ENCODE data around the gene PCDHGC5. TPM values are rescaled to one million over a fixed set of nuclear protein-coding genes. Genes with fewer than 3 reads are reported as not detected.

PCDHGC5 gene
- total RNA-seq, 3 donors from 2014 or later (not counting 1 experiment from before 2014, with no cell fraction given) = 0.31 to 0.97 (median 0.50) TPM

DNA sequence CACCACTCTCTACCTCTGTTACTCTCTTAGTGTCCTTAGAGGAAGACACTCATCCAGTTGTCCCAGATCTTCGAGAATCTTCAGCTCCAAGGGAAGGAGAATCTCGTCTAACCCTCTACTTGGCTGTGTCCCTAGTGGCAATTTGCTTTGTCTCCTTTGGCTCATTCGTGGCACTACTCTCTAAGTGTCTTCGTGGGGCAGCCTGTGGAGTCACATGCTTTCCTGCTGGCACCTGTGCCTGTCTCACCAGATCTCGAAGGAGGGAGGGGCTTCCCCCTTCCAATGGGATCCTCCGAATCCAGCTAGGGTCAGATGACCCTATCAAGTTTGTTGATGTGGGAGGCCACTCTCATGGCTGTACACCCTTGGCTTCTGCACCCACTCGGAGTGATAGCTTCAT is 1.8 kb upstream of the PCDHGC5 start:
- Histone ChIP-seq H3K36me3 (ENCODE audit: control insufficient read depth, insufficient read depth, low read length) (no peaks in the 10 kb centered on the region), H3K4me3 (ENCODE audit: low read length) (no peak overlapping the region), H3K4me1 (ENCODE audit: control insufficient read depth, insufficient read depth, low read length) (peaks cover 22% of the 10 kb centered on the region), H3K27ac (ENCODE audit: low read length) (no peak overlapping the region), H3K9me3 (ENCODE audit: control insufficient read depth, insufficient read depth, low read length) (no peaks in the 10 kb centered on the region), H3K27me3 (ENCODE audit: control insufficient read depth, insufficient read depth, low read length) (peaks cover 37% of the 10 kb centered on the region)
- Mint-ChIP-seq H3K27ac (no peak overlapping the region), H3K36me3 (no peaks in the 10 kb centered on the region), H3K4me3 (no peak overlapping the region), H3K4me1 (peaks cover 8 to 14% of the 10 kb centered on the region in 2 donors), H3K9me3 (no peaks in the 10 kb centered on the region), H3K27me3 (ENCODE audit: low read depth in 2 of 2) (peaks cover 49 to 70% of the 10 kb centered on the region in 2 donors)
- DNase-seq = no peak
- TF ChIP-seq, protein P1, sequence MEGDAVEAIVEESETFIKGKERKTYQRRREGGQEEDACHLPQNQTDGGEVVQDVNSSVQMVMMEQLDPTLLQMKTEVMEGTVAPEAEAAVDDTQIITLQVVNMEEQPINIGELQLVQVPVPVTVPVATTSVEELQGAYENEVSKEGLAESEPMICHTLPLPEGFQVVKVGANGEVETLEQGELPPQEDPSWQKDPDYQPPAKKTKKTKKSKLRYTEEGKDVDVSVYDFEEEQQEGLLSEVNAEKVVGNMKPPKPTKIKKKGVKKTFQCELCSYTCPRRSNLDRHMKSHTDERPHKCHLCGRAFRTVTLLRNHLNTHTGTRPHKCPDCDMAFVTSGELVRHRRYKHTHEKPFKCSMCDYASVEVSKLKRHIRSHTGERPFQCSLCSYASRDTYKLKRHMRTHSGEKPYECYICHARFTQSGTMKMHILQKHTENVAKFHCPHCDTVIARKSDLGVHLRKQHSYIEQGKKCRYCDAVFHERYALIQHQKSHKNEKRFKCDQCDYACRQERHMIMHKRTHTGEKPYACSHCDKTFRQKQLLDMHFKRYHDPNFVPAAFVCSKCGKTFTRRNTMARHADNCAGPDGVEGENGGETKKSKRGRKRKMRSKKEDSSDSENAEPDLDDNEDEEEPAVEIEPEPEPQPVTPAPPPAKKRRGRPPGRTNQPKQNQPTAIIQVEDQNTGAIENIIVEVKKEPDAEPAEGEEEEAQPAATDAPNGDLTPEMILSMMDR (IDR thresholded peaks at IDR 0.05) = no peak
- intact Hi-C loops (cut with micrococcal nuclease) = no loop called here
- 85% methylated on average over 7 of the region's 7 CpGs for WGBS (ENCODE audit: insufficient coverage)
- no peak for ATAC-seq

DNA sequence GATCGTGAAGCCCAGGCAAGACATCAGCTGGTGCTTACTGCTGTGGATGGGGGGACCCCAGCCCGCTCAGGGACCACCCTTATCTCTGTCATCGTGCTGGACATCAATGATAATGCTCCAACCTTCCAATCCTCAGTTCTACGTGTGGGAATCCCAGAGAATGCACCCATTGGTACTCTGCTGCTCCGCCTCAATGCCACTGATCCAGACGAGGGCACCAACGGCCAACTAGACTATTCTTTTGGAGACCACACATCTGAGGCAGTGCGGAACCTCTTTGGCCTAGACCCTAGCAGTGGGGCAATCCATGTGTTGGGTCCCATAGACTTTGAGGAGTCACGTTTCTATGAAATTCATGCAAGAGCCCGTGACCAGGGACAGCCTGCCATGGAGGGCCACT is 960 bp downstream of the PCDHGC5 start:
- Histone ChIP-seq H3K27ac (ENCODE audit: low read length) (no peak overlapping the region), H3K9me3 (ENCODE audit: control insufficient read depth, insufficient read depth, low read length) (no peaks in the 10 kb centered on the region), H3K4me1 (ENCODE audit: control insufficient read depth, insufficient read depth, low read length) (peaks cover 23% of the 10 kb centered on the region), H3K27me3 (ENCODE audit: control insufficient read depth, insufficient read depth, low read length) (peaks cover 40% of the 10 kb centered on the region), H3K4me3 (ENCODE audit: low read length) (no peak overlapping the region), H3K36me3 (ENCODE audit: control insufficient read depth, insufficient read depth, low read length) (no peaks in the 10 kb centered on the region)
- no peak for ATAC-seq
- Mint-ChIP-seq H3K27me3 (ENCODE audit: low read depth in 2 of 2) (peaks cover 43 to 58% of the 10 kb centered on the region in 2 donors), H3K4me3 (no peak overlapping the region), H3K4me1 (peaks cover 10 to 14% of the 10 kb centered on the region in 2 donors), H3K9me3 (no peaks in the 10 kb centered on the region), H3K36me3 (no peaks in the 10 kb centered on the region), H3K27ac (no peak overlapping the region)
- intact Hi-C loops (cut with micrococcal nuclease) = no loop called here
- TF ChIP-seq, protein P1 (IDR thresholded peaks at IDR 0.05) = no peak
- DNase-seq = no peak
- 89% methylated on average over 10 of the region's 10 CpGs for WGBS (ENCODE audit: insufficient coverage)

DNA sequence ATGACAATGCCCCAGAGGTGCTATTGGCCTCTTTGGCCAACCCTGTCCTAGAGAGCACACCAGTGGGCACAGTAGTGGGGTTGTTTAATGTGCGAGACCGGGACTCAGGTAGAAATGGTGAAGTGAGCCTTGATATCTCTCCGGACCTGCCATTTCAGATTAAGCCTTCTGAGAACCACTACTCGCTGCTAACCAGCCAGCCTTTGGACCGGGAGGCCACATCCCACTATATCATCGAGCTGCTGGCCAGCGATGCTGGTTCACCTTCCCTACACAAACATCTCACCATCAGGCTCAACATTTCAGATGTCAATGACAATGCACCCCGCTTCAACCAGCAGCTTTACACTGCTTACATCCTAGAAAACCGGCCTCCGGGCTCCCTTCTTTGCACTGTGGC is 1.4 kb downstream of the PCDHGC5 start:
- Mint-ChIP-seq H3K36me3 (no peaks in the 10 kb centered on the region), H3K9me3 (no peaks in the 10 kb centered on the region), H3K27ac (no peak overlapping the region), H3K4me1 (peaks cover 10 to 14% of the 10 kb centered on the region in 2 donors), H3K4me3 (no peak overlapping the region), H3K27me3 (ENCODE audit: low read depth in 2 of 2) (peaks cover 45 to 55% of the 10 kb centered on the region in 2 donors)
- H3K4me3 ChIP-seq (ENCODE audit: low read length) = no peak overlapping the region
- ATAC-seq (no peak), DNase-seq (no peak)
- TF ChIP-seq, protein P1 (IDR thresholded peaks at IDR 0.05) = no peak
- peaks cover 19% of the 10 kb centered on the region for H3K4me1 ChIP-seq (ENCODE audit: control insufficient read depth, insufficient read depth, low read length)
- no peaks in the 10 kb centered on the region for H3K36me3 ChIP-seq (ENCODE audit: control insufficient read depth, insufficient read depth, low read length)
- intact Hi-C loops (cut with micrococcal nuclease) = no loop called here
- 96% methylated on average over 10 of the region's 10 CpGs for WGBS (ENCODE audit: insufficient coverage)
- peaks cover 37% of the 10 kb centered on the region for H3K27me3 ChIP-seq (ENCODE audit: control insufficient read depth, insufficient read depth, low read length)
- H3K9me3 ChIP-seq (ENCODE audit: control insufficient read depth, insufficient read depth, low read length) = no peaks in the 10 kb centered on the region
- H3K27ac ChIP-seq (ENCODE audit: low read length) = no peak overlapping the region

DNA sequence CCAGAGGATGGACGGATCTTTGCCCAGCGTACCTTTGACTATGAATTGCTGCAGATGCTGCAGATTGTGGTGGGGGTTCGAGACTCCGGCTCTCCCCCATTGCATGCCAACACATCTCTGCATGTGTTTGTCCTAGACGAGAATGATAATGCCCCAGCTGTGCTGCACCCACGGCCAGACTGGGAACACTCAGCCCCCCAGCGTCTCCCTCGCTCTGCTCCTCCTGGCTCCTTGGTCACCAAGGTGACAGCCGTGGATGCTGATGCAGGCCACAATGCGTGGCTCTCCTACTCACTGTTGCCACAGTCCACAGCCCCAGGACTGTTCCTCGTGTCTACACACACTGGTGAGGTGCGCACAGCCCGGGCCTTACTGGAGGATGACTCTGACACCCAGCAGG is 1.9 kb downstream of the PCDHGC5 start:
- Mint-ChIP-seq H3K27ac (no peak overlapping the region), H3K4me1 (peaks cover 10 to 18% of the 10 kb centered on the region in 2 donors), H3K9me3 (no peaks in the 10 kb centered on the region), H3K36me3 (no peaks in the 10 kb centered on the region), H3K4me3 (no peak overlapping the region), H3K27me3 (ENCODE audit: low read depth in 2 of 2) (peaks cover 50 to 58% of the 10 kb centered on the region in 2 donors)
- H3K27ac ChIP-seq (ENCODE audit: low read length) = no peak overlapping the region
- H3K27me3 ChIP-seq (ENCODE audit: control insufficient read depth, insufficient read depth, low read length) = peaks cover 32% of the 10 kb centered on the region
- intact Hi-C loops (cut with micrococcal nuclease) = no loop called here
- DNase-seq = no peak
- H3K4me1 ChIP-seq (ENCODE audit: control insufficient read depth, insufficient read depth, low read length) = peaks cover 17% of the 10 kb centered on the region
- WGBS (ENCODE audit: insufficient coverage) = 87% methylated on average over 13 of the region's 13 CpGs
- H3K9me3 ChIP-seq (ENCODE audit: control insufficient read depth, insufficient read depth, low read length) = no peaks in the 10 kb centered on the region
- ATAC-seq = no peak
- no peaks in the 10 kb centered on the region for H3K36me3 ChIP-seq (ENCODE audit: control insufficient read depth, insufficient read depth, low read length)
- TF ChIP-seq, protein P1 (IDR thresholded peaks at IDR 0.05) = no peak
- no peak overlapping the region for H3K4me3 ChIP-seq (ENCODE audit: low read length)

Measured in natural killer cell (primary cell).